ENCODE measurements around the gene TINAGL1. TPM values are rescaled to one million over a fixed set of nuclear protein-coding genes. Genes with fewer than 3 reads are reported as not detected.

TINAGL1 gene
- total and polyA plus RNA-seq, 2 experiments from 2014 or later = 46.2 to 64.4 TPM

GRCh38 chr1:31628931-31629556 lies 52.7 kb downstream of the TINAGL1 start:
- 50% methylated on average over 6 of the region's 6 CpGs for WGBS (ENCODE audit: low lambda C conversion rate, missing lambda C conversion rate)
- H3K36me3 ChIP-seq (replicated peaks; ENCODE audit: insufficient read depth, low read depth) = no peaks in the 10 kb centered on the region
- H3K9me2 ChIP-seq (replicated peaks; ENCODE audit: insufficient read depth) = no peaks in the 10 kb centered on the region
- peaks cover 6% of the 10 kb centered on the region for H3K79me2 ChIP-seq
- H3K4me1 ChIP-seq (ENCODE audit: insufficient read depth) = peaks cover 3% of the 10 kb centered on the region
- no peak for DNase-seq (ENCODE audit: low spot score)
- TF ChIP-seq EZH2 (IDR thresholded peaks at IDR 0.05; ENCODE audit: borderline replicate concordance) (no peak), CTCF (IDR thresholded peaks at IDR 0.05; ENCODE audit: poor library complexity) (no peak), EZH2phosphoT487 (IDR thresholded peaks at IDR 0.05; ENCODE audit: low read depth, severe bottlenecking, unreplicated experiment) (no peak)
- H3K27me3 ChIP-seq = no peaks in the 10 kb centered on the region
- no peaks in the 10 kb centered on the region for H3K9me3 ChIP-seq (ENCODE audit: low read depth)
- H3K4me2 ChIP-seq = no peak overlapping the region
- H2AFZ ChIP-seq = no peak overlapping the region
- no peak overlapping the region for H3K27ac ChIP-seq
- H4K20me1 ChIP-seq (ENCODE audit: insufficient read depth, poor library complexity, severe bottlenecking) = no peaks in the 10 kb centered on the region
- no peak overlapping the region for H3K4me3 ChIP-seq

- no peak overlapping the region for H3K27ac ChIP-seq
These were observed 56.3 kb downstream of the TINAGL1 start for GRCh38 chr1:31632649-31633048.

GRCh38 chr1:31633117-31633516 lies 56.8 kb downstream of the TINAGL1 start:
- 83% methylated on average over 4 of the region's 4 CpGs for WGBS (ENCODE audit: low lambda C conversion rate, missing lambda C conversion rate)
- H4K20me1 ChIP-seq (ENCODE audit: insufficient read depth, poor library complexity, severe bottlenecking) = peaks cover 25% of the 10 kb centered on the region
- DNase-seq (ENCODE audit: low spot score) = peak; percentile 27
- H3K9me2 ChIP-seq (replicated peaks; ENCODE audit: insufficient read depth) = no peaks in the 10 kb centered on the region
- no peaks in the 10 kb centered on the region for H3K27me3 ChIP-seq
- H3K4me3 ChIP-seq = no peak overlapping the region
- no peaks in the 10 kb centered on the region for H3K4me1 ChIP-seq (ENCODE audit: insufficient read depth)
- peaks cover 46% of the 10 kb centered on the region for H3K79me2 ChIP-seq
- peak; percentile 39 for TF ChIP-seq CTCF (IDR thresholded peaks at IDR 0.05; ENCODE audit: poor library complexity)
- TF ChIP-seq EZH2 (IDR thresholded peaks at IDR 0.05; ENCODE audit: borderline replicate concordance) = no peak
- TF ChIP-seq EZH2phosphoT487 (IDR thresholded peaks at IDR 0.05; ENCODE audit: low read depth, severe bottlenecking, unreplicated experiment) = no peak
- H3K4me2 ChIP-seq = no peak overlapping the region
- H2AFZ ChIP-seq = no peak overlapping the region
- H3K36me3 ChIP-seq (replicated peaks; ENCODE audit: insufficient read depth, low read depth) = no peaks in the 10 kb centered on the region
- H3K27ac ChIP-seq = no peak overlapping the region
- no peaks in the 10 kb centered on the region for H3K9me3 ChIP-seq (ENCODE audit: low read depth)

More at GRCh38 chr1:31632649-31633048, 56.3 kb downstream of the TINAGL1 start:
- Histone ChIP-seq H3K79me2 (peaks cover 42% of the 10 kb centered on the region), H3K9me2 (replicated peaks; ENCODE audit: insufficient read depth) (no peaks in the 10 kb centered on the region), H2AFZ (no peak overlapping the region), H3K4me2 (no peak overlapping the region), H3K9me3 (ENCODE audit: low read depth) (no peaks in the 10 kb centered on the region), H3K36me3 (replicated peaks; ENCODE audit: insufficient read depth, low read depth) (no peaks in the 10 kb centered on the region), H4K20me1 (ENCODE audit: insufficient read depth, poor library complexity, severe bottlenecking) (peaks cover 25% of the 10 kb centered on the region), H3K27me3 (no peaks in the 10 kb centered on the region), H3K4me1 (ENCODE audit: insufficient read depth) (no peaks in the 10 kb centered on the region), H3K4me3 (no peak overlapping the region)
- TF ChIP-seq CTCF (IDR thresholded peaks at IDR 0.05; ENCODE audit: poor library complexity) (no peak), EZH2 (IDR thresholded peaks at IDR 0.05; ENCODE audit: borderline replicate concordance) (no peak), EZH2phosphoT487 (IDR thresholded peaks at IDR 0.05; ENCODE audit: low read depth, severe bottlenecking, unreplicated experiment) (no peak)
- 92% methylated on average over 3 of the region's 3 CpGs for WGBS (ENCODE audit: low lambda C conversion rate, missing lambda C conversion rate)
- no peak for DNase-seq (ENCODE audit: low spot score)

Other genes starting within 250 kb of the TINAGL1 start
- 23.9 and 39.1 TPM in 2 replicates for gene FABP3, start 203.4 kb upstream of the TINAGL1 start, total RNA-seq
- 50.1 and 65.5 TPM in 2 replicates for gene FABP3, start 203.4 kb upstream of the TINAGL1 start, polyA plus RNA-seq
- gene SERINC2, start 163.3 kb upstream of the TINAGL1 start, total RNA-seq = 53.6 and 70.2 TPM in 2 replicates
- gene SERINC2, start 163.3 kb upstream of the TINAGL1 start, polyA plus RNA-seq = 154 and 164 TPM in 2 replicates
- 0.28 TPM in 1 of 2 replicates, not detected in the other for gene HCRTR1, start 41.2 kb downstream of the TINAGL1 start, total RNA-seq
- gene HCRTR1, start 41.2 kb downstream of the TINAGL1 start, polyA plus RNA-seq = 0.68 TPM in 1 of 2 replicates, not detected in the other
- 70.7 and 85.9 TPM in 2 replicates for gene PEF1, start 68.4 kb downstream of the TINAGL1 start, total RNA-seq
- 85.5 and 89.0 TPM in 2 replicates for gene PEF1, start 68.4 kb downstream of the TINAGL1 start, polyA plus RNA-seq
- 95.1 and 127 TPM in 2 replicates for gene COL16A1, start 127.5 kb downstream of the TINAGL1 start, total RNA-seq
- gene COL16A1, start 127.5 kb downstream of the TINAGL1 start, polyA plus RNA-seq = 90.2 and 116 TPM in 2 replicates
- 6.0 and 10.5 TPM in 2 replicates for gene ADGRB2, start 187.8 kb downstream of the TINAGL1 start, total RNA-seq
- 7.7 and 7.8 TPM in 2 replicates for gene ADGRB2, start 187.8 kb downstream of the TINAGL1 start, polyA plus RNA-seq
- gene SPOCD1, start 239.5 kb downstream of the TINAGL1 start, total RNA-seq = 1.4 and 2.3 TPM in 2 replicates
- 2.8 and 2.9 TPM in 2 replicates for gene SPOCD1, start 239.5 kb downstream of the TINAGL1 start, polyA plus RNA-seq